OCI-LY3 (cell line): ENCODE measurements around the gene CNTN6.

Experiments
- H2AFZ ChIP-seq: fragments of 200-600, 300-600 bp; shearing (Covaris generic); 2 replicates; pipeline ENCODE4 v1.6.0; 2014; ENCODE audit warnings: antibody characterized with exemption, low read depth, low read length
- H3K27ac ChIP-seq: fragments of 200-600, 300-600 bp; sonication (generic); 2 replicates; pipeline ENCODE4 v1.5.1; 2014; ENCODE audit warnings: mild to moderate bottlenecking, low read length, moderate library complexity, mixed read lengths
- H3K27me3 ChIP-seq: fragments of 200-600, 300-600 bp; sonication (generic); 2 replicates; pipeline ENCODE4 v1.6.1; 2014; ENCODE audit warnings: low read depth, low read length, mixed read lengths
- H3K36me3 ChIP-seq: fragments of 200-600, 300-600 bp; sonication (generic); replicated peaks from 2 replicates; pipeline ENCODE3; 2014; ENCODE audit warnings: low read depth, low read length, mixed read lengths
- H3K4me1 ChIP-seq: fragments of 300-600, 200-600 bp; sonication (generic); 2 replicates; pipeline ENCODE4 v1.6.1; 2014; ENCODE audit warnings: low read length, mixed read lengths
- H3K4me2 ChIP-seq: fragments of 200-600, 300-600 bp; sonication (generic); 2 replicates; pipeline ENCODE4 v1.6.1; 2014; ENCODE audit warnings: low read length, mixed read lengths
- H3K4me3 ChIP-seq: fragments of 300-600, 200-600 bp; sonication (generic); 2 replicates; pipeline ENCODE4 v1.5.1; 2014; ENCODE audit warnings: antibody characterized with exemption, mild to moderate bottlenecking, low read length, moderate library complexity
- H3K79me2 ChIP-seq: fragments of 300-600, 200-600 bp; shearing (Covaris generic); 2 replicates; pipeline ENCODE4 v1.6.1; 2014; ENCODE audit warnings: mild to moderate bottlenecking, low read length, mixed read lengths
- H3K9ac ChIP-seq: fragments of 300-600, 200-600 bp; shearing (Covaris generic); 2 replicates; pipeline ENCODE4 v1.6.0; 2014; ENCODE audit warnings: mild to moderate bottlenecking, low read length, moderate library complexity
- H3K9me3 ChIP-seq: fragments of 200-600, 300-600 bp; shearing (Covaris generic); 2 replicates; pipeline ENCODE4 v1.6.1; 2014; ENCODE audit warnings: low read length, mixed read lengths; ENCODE audit not compliant: insufficient read depth
- H4K20me1 ChIP-seq: fragments of 200-600, 300-600 bp; sonication (generic); 2 replicates; pipeline ENCODE4 v1.6.1; 2016; ENCODE audit warnings: low read length, mixed read lengths; ENCODE audit not compliant: insufficient read depth
- CTCF ChIP-seq: fragments of 200-600, 300-600 bp; sonication (generic); IDR thresholded peaks from 2 replicates; pipeline ENCODE4 v1.5.1; 2014; ENCODE audit warnings: antibody characterized with exemption, low read length, low read depth
- EZH2phosphoT487 ChIP-seq: fragments of 200-600 bp; shearing (Covaris generic); IDR thresholded peaks from 2 replicates; pipeline ENCODE4 v1.6.1; 2018; ENCODE audit warnings: antibody characterized with exemption, mixed run types, low read depth

Gene CNTN6

GRCh38 chr3:1131166-1131565, 38.3 kb downstream of the CNTN6 start:
- Histone ChIP-seq H3K9ac (no peak overlapping the region), H2AFZ (no peak overlapping the region), H3K4me2 (no peak overlapping the region), H3K36me3 (peaks cover 55% of the 10 kb centered on the region), H4K20me1 (peaks cover 15% of the 10 kb centered on the region; the same call in 1 of the 2 replicates), H3K4me1 (no peaks in the 10 kb centered on the region), H3K9me3 (no peaks in the 10 kb centered on the region), H3K27me3 (no peaks in the 10 kb centered on the region), H3K79me2 (peaks cover 78% of the 10 kb centered on the region), H3K4me3 (no peak overlapping the region), H3K27ac (no peak overlapping the region)
- TF ChIP-seq CTCF (no peak), EZH2phosphoT487 (no peak)

DNA sequence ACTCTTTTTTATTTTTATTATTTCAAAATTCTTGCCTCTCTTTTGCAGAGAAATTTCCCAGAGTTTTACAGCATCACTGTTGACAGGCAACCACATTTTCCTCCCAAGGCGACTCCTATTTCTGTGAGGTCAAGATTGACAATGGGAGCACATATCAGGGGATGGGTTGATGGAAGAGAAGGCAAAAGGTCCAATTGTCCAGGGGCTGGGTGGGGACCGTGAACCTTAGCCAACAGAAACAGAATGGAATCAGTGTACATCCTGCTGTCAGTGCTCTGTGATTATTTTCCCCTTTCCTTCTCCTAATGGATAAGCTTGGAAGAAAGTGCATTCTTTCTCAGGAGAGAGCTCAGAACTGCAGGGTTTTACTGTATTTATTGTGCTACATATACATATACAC, 42.4 kb downstream of the CNTN6 start:
- Histone ChIP-seq H3K4me3 (no peak overlapping the region), H3K4me2 (no peak overlapping the region), H3K79me2 (peaks cover 81% of the 10 kb centered on the region), H3K27ac (no peak overlapping the region), H2AFZ (no peak overlapping the region), H3K27me3 (no peaks in the 10 kb centered on the region), H3K4me1 (peaks cover 16% of the 10 kb centered on the region), H3K9ac (no peak overlapping the region), H4K20me1 (peaks cover 21% of the 10 kb centered on the region; the same call in 1 of the 2 replicates), H3K36me3 (peaks cover 41% of the 10 kb centered on the region), H3K9me3 (no peaks in the 10 kb centered on the region)
- TF ChIP-seq EZH2phosphoT487 (no peak), CTCF (no peak)

- H3K36me3 ChIP-seq = peaks cover 37% of the 10 kb centered on the region
- no peaks in the 10 kb centered on the region for H3K9me3 ChIP-seq
- no peak overlapping the region for H3K27ac ChIP-seq
- no peak overlapping the region for H3K4me2 ChIP-seq
- H3K9ac ChIP-seq = no peak overlapping the region
- no peaks in the 10 kb centered on the region for H3K27me3 ChIP-seq
- no peak overlapping the region for H2AFZ ChIP-seq
- peaks cover 16% of the 10 kb centered on the region; the same call in 1 of the 2 replicates for H4K20me1 ChIP-seq
- peaks cover 17% of the 10 kb centered on the region for H3K4me1 ChIP-seq
- H3K4me3 ChIP-seq = no peak overlapping the region
- TF ChIP-seq EZH2phosphoT487 (no peak), CTCF (no peak)
- H3K79me2 ChIP-seq = peaks cover 85% of the 10 kb centered on the region
These were observed 45.2 kb downstream of the CNTN6 start for GRCh38 chr3:1138036-1138435.

GRCh38 chr3:1139071-1139470, 46.2 kb downstream of the CNTN6 start:
- H3K9ac ChIP-seq = no peak overlapping the region
- no peak overlapping the region for H2AFZ ChIP-seq
- peaks cover 86% of the 10 kb centered on the region for H3K79me2 ChIP-seq
- H4K20me1 ChIP-seq = peaks cover 10% of the 10 kb centered on the region; the same call in 1 of the 2 replicates
- H3K36me3 ChIP-seq = peaks cover 35% of the 10 kb centered on the region
- no peak overlapping the region for H3K4me3 ChIP-seq
- peaks cover 28% of the 10 kb centered on the region for H3K4me1 ChIP-seq
- no peaks in the 10 kb centered on the region for H3K9me3 ChIP-seq
- TF ChIP-seq EZH2phosphoT487 (no peak), CTCF (no peak)
- H3K4me2 ChIP-seq = no peak overlapping the region
- H3K27ac ChIP-seq = peak overlapping the region; percentile 28; the same call in 1 of the 2 replicates
- no peaks in the 10 kb centered on the region for H3K27me3 ChIP-seq
